Stimulated activated CD8-positive, alpha-beta memory T cell treated with anti-CD3 and anti-CD28 coated beads, Interleukin-4, amount 100 ng/mL, for 4 hours (primary cell): ENCODE results near the gene FAM131A.

Experiments
- DNase-seq, 2 donors: peaks; one replicate each; pipeline ENCODE4 v3.0.0-alpha.2; 2020; ENCODE audit warnings: low read depth in 2 of 2, low spot score in 1 of 2

FAM131A gene

GRCh38 chr3:184315871-184316661, 21.3 kb upstream of the FAM131A start:
- DNase-seq, result no peak

GRCh38 chr3:184316792-184317191, 20.6 kb upstream of the FAM131A start:
- DNase-seq, result no peak

- DNase-seq, result no peak
These were observed 20.2 kb upstream of the FAM131A start for GRCh38 chr3:184317201-184317600.

GRCh38 chr3:184320104-184320445, 17.3 kb upstream of the FAM131A start:
- no peak for DNase-seq

GRCh38 chr3:184321666-184322065, 15.7 kb upstream of the FAM131A start:
- no peak for DNase-seq

GRCh38 chr3:184322731-184323487, 14.5 kb upstream of the FAM131A start:
- no peak for DNase-seq

- DNase-seq, result no peak
These were observed 13.7 kb upstream of the FAM131A start for GRCh38 chr3:184323696-184324095.

GRCh38 chr3:184325269-184325668, 12.1 kb upstream of the FAM131A start:
- DNase-seq, result no peak

- DNase-seq, result no peak
These were observed 11.6 kb upstream of the FAM131A start for GRCh38 chr3:184325715-184326369.

- no peak for DNase-seq
These were observed 10.2 kb upstream of the FAM131A start for GRCh38 chr3:184327171-184327570.

- DNase-seq, result no peak
These were observed 8.9 kb upstream of the FAM131A start for GRCh38 chr3:184328516-184328915.

GRCh38 chr3:184332370-184333090, 4.9 kb upstream of the FAM131A start:
- DNase-seq, result no peak

- DNase-seq, result no peak
These were observed 4.2 kb upstream of the FAM131A start for GRCh38 chr3:184333190-184333589.

GRCh38 chr3:184333700-184334099, 3.7 kb upstream of the FAM131A start:
- DNase-seq, result no peak

- DNase-seq, result no peak
These were observed 2.8 kb upstream of the FAM131A start for GRCh38 chr3:184334470-184335158.

GRCh38 chr3:184335291-184335660, 2.1 kb upstream of the FAM131A start:
- no peak for DNase-seq

GRCh38 chr3:184335661-184336546, 1.5 kb upstream of the FAM131A start:
- DNase-seq, result peak; percentile 68 to 77

- no peak for DNase-seq
These were observed 627 bp upstream of the FAM131A start for GRCh38 chr3:184336547-184337398.

- no peak for DNase-seq
These were observed 581 bp downstream of the FAM131A start for GRCh38 chr3:184337981-184338380.
